Mucosa of stomach (tissue), 1 donor: ENCODE data around the gene SCFD2.

Experiments
- H3K27me3 ChIP-seq: one replicate; pipeline ENCODE4 v1.7.0; 2013; ENCODE audit warnings: mild to moderate bottlenecking, low read length; ENCODE audit not compliant: control insufficient read depth, insufficient read depth
- H3K36me3 ChIP-seq: one replicate; pipeline ENCODE4 v1.7.0; 2013; ENCODE audit warnings: low read length; ENCODE audit not compliant: control insufficient read depth, insufficient read depth
- H3K4me1 ChIP-seq: one replicate; pipeline ENCODE4 v1.7.0; 2013; ENCODE audit warnings: mild to moderate bottlenecking, low read length; ENCODE audit not compliant: control insufficient read depth, insufficient read depth
- H3K4me3 ChIP-seq: one replicate; pipeline ENCODE4 v1.7.0; 2013; ENCODE audit warnings: low read length
- H3K9ac ChIP-seq: one replicate; pipeline ENCODE4 v1.7.0; 2013; ENCODE audit warnings: mild to moderate bottlenecking, low read length, moderate library complexity
- H3K9me3 ChIP-seq: one replicate; pipeline ENCODE4 v1.7.0; 2013; ENCODE audit warnings: mild to moderate bottlenecking, low read length, moderate library complexity; ENCODE audit not compliant: control insufficient read depth
- donor health status: Pancreatic carcinoma.

SCFD2 gene

GRCh38 chr4:53018471-53018870 is 347.4 kb downstream of the SCFD2 start:
- Histone ChIP-seq H3K36me3 (no peaks in the 10 kb centered on the region), H3K9ac (no peak overlapping the region), H3K4me3 (no peak overlapping the region), H3K27me3 (no peaks in the 10 kb centered on the region), H3K4me1 (peaks cover 10% of the 10 kb centered on the region), H3K9me3 (no peaks in the 10 kb centered on the region)

- no peak overlapping the region for H3K9ac ChIP-seq
- H3K9me3 ChIP-seq: no peaks in the 10 kb centered on the region
- H3K36me3 ChIP-seq: no peaks in the 10 kb centered on the region
- H3K4me1 ChIP-seq: peaks cover 10% of the 10 kb centered on the region
- H3K27me3 ChIP-seq: no peaks in the 10 kb centered on the region
- no peak overlapping the region for H3K4me3 ChIP-seq
Measured at GRCh38 chr4:53016099-53016820, 349.6 kb downstream of the SCFD2 start.

GRCh38 chr4:53015681-53016080 is 350.2 kb downstream of the SCFD2 start:
- Histone ChIP-seq H3K9ac (no peak overlapping the region), H3K4me3 (no peak overlapping the region), H3K4me1 (peaks cover 10% of the 10 kb centered on the region), H3K36me3 (no peaks in the 10 kb centered on the region), H3K27me3 (no peaks in the 10 kb centered on the region), H3K9me3 (no peaks in the 10 kb centered on the region)

GRCh38 chr4:53014881-53015280 is 351.0 kb downstream of the SCFD2 start:
- Histone ChIP-seq H3K36me3 (no peaks in the 10 kb centered on the region), H3K27me3 (no peaks in the 10 kb centered on the region), H3K4me3 (no peak overlapping the region), H3K9me3 (no peaks in the 10 kb centered on the region), H3K4me1 (peaks cover 4% of the 10 kb centered on the region), H3K9ac (no peak overlapping the region)

GRCh38 chr4:53013873-53014775 is 351.7 kb downstream of the SCFD2 start:
- Histone ChIP-seq H3K4me1 (no peaks in the 10 kb centered on the region), H3K27me3 (no peaks in the 10 kb centered on the region), H3K4me3 (no peak overlapping the region), H3K9me3 (no peaks in the 10 kb centered on the region), H3K36me3 (no peaks in the 10 kb centered on the region), H3K9ac (no peak overlapping the region)

GRCh38 chr4:53012738-53013137 is 353.1 kb downstream of the SCFD2 start:
- no peak overlapping the region for H3K4me3 ChIP-seq
- H3K27me3 ChIP-seq: no peaks in the 10 kb centered on the region
- H3K36me3 ChIP-seq: no peaks in the 10 kb centered on the region
- H3K4me1 ChIP-seq: no peaks in the 10 kb centered on the region
- H3K9ac ChIP-seq: no peak overlapping the region
- no peaks in the 10 kb centered on the region for H3K9me3 ChIP-seq

- no peaks in the 10 kb centered on the region for H3K4me1 ChIP-seq
- no peak overlapping the region for H3K9ac ChIP-seq
Measured at GRCh38 chr4:53011259-53011905, 354.5 kb downstream of the SCFD2 start.

GRCh38 chr4:53010318-53010717 is 355.5 kb downstream of the SCFD2 start:
- Histone ChIP-seq H3K9ac (no peak overlapping the region), H3K4me1 (no peaks in the 10 kb centered on the region), H3K9me3 (no peaks in the 10 kb centered on the region), H3K4me3 (no peak overlapping the region), H3K36me3 (no peaks in the 10 kb centered on the region), H3K27me3 (no peaks in the 10 kb centered on the region)

More at GRCh38 chr4:53011259-53011905, 354.5 kb downstream of the SCFD2 start:
- Histone ChIP-seq H3K36me3 (no peaks in the 10 kb centered on the region), H3K4me3 (no peak overlapping the region), H3K9me3 (no peaks in the 10 kb centered on the region), H3K27me3 (no peaks in the 10 kb centered on the region)

- H3K9me3 ChIP-seq: no peaks in the 10 kb centered on the region
- H3K4me1 ChIP-seq: no peaks in the 10 kb centered on the region
- no peak overlapping the region for H3K9ac ChIP-seq
- H3K4me3 ChIP-seq: no peak overlapping the region
- no peaks in the 10 kb centered on the region for H3K27me3 ChIP-seq
- H3K36me3 ChIP-seq: no peaks in the 10 kb centered on the region
Measured at GRCh38 chr4:53009824-53010223, 356.0 kb downstream of the SCFD2 start.

GRCh38 chr4:53007024-53007423 is 358.8 kb downstream of the SCFD2 start:
- no peaks in the 10 kb centered on the region for H3K27me3 ChIP-seq
- no peaks in the 10 kb centered on the region for H3K36me3 ChIP-seq
- no peaks in the 10 kb centered on the region for H3K4me1 ChIP-seq
- no peak overlapping the region for H3K9ac ChIP-seq
- H3K4me3 ChIP-seq: no peak overlapping the region
- H3K9me3 ChIP-seq: no peaks in the 10 kb centered on the region

- H3K27me3 ChIP-seq: no peaks in the 10 kb centered on the region
- H3K9ac ChIP-seq: no peak overlapping the region
- no peaks in the 10 kb centered on the region for H3K36me3 ChIP-seq
- no peak overlapping the region for H3K4me3 ChIP-seq
- no peaks in the 10 kb centered on the region for H3K4me1 ChIP-seq
- H3K9me3 ChIP-seq: no peaks in the 10 kb centered on the region
Measured at GRCh38 chr4:53005808-53006207, 360.1 kb downstream of the SCFD2 start.

- H3K4me1 ChIP-seq: no peaks in the 10 kb centered on the region
- no peaks in the 10 kb centered on the region for H3K36me3 ChIP-seq
- no peaks in the 10 kb centered on the region for H3K27me3 ChIP-seq
- no peak overlapping the region for H3K4me3 ChIP-seq
- no peak overlapping the region for H3K9ac ChIP-seq
- H3K9me3 ChIP-seq: no peaks in the 10 kb centered on the region
Measured at GRCh38 chr4:53005149-53005546, 360.7 kb downstream of the SCFD2 start.
